Common myeloid progenitor, CD34-positive (primary cell): ENCODE measurements around the gene PLK3. TPM values are rescaled to one million over a fixed set of nuclear protein-coding genes. Genes with fewer than 3 reads are reported as not detected.
A peak's percentile ranks its signal among the peaks of the same experiment; 100 is the strongest.
"Not testable (repeated sequence)": the region's sequence is repeated elsewhere in the genome, so short reads cannot be mapped to it uniquely, and the experiment has no call there.

Experiments
- CTCF ChIA-PET: fragments of 350-600 bp; sonication (Branson Sonifier 250); formaldehyde crosslinking; loops from one replicate; lab custom pipeline; 2021; ENCODE audit warnings: antibody characterized with exemption; lab: Charles Lee
- POLR2A ChIA-PET: fragments of 350-600 bp; sonication (Branson Sonifier 250); formaldehyde crosslinking; loops from one replicate; lab custom pipeline; 2021; ENCODE audit warnings: antibody characterized with exemption; lab: Charles Lee
- DNase-seq, 3 donors: peaks; one replicate each; pipeline versions ENCODE4 v3.0.0 to v3.0.0-alpha.2; 2013
- H3K27ac ChIP-seq, 2 experiments: 1 replicate in 1 of 2; 2 replicates in 1 of 2; pipeline ENCODE4 v1.7.0; 2013; ENCODE audit warnings: inconsistent platforms in 2 of 2, low read length in 2 of 2, mild to moderate bottlenecking in 2 of 2, low read depth in 1 of 2, moderate library complexity in 1 of 2; ENCODE audit not compliant: severe bottlenecking in 2 of 2, insufficient read depth in 1 of 2, poor library complexity in 1 of 2
- H3K27me3 ChIP-seq, 5 experiments: replicated peaks in 2 of 5; 1 replicate in 3 of 5; 2 replicates in 2 of 5; pipeline versions ENCODE4 v1.6.1 to v1.7.0; 2013; ENCODE audit warnings: low read length in 4 of 5, mild to moderate bottlenecking in 2 of 5, moderate library complexity in 2 of 5, inconsistent platforms in 1 of 5; ENCODE audit not compliant: insufficient read depth in 5 of 5, control insufficient read depth in 4 of 5
- H3K36me3 ChIP-seq, 4 experiments: 1 replicate in 2 of 4; 2 replicates in 2 of 4; pipeline versions ENCODE4 v1.6.1 to v1.7.0; 2013; ENCODE audit warnings: low read length in 3 of 4, control low read depth in 1 of 4, mild to moderate bottlenecking in 1 of 4; ENCODE audit not compliant: control insufficient read depth in 4 of 4, insufficient read depth in 4 of 4
- H3K4me1 ChIP-seq, 4 experiments: 1 replicate in 3 of 4; 2 replicates in 1 of 4; pipeline versions ENCODE4 v1.6.1 to v1.7.1; 2013; ENCODE audit warnings: low read length in 3 of 4, mild to moderate bottlenecking in 3 of 4, control low read depth in 1 of 4, inconsistent platforms in 1 of 4, moderate library complexity in 1 of 4; ENCODE audit not compliant: control insufficient read depth in 4 of 4, insufficient read depth in 4 of 4; ENCODE audit errors: control extremely low read depth in 1 of 4
- H3K4me3 ChIP-seq, 7 experiments: 1 replicate in 4 of 7; 2 replicates in 3 of 7; pipeline versions ENCODE4 v1.5.1 to v1.7.0; 2013; ENCODE audit warnings: mild to moderate bottlenecking in 7 of 7, low read length in 6 of 7, moderate library complexity in 6 of 7, inconsistent platforms in 2 of 7, low read depth in 2 of 7, control low read depth in 1 of 7; ENCODE audit not compliant: insufficient read depth in 4 of 7, control insufficient read depth in 1 of 7; ENCODE audit errors: extremely low read depth in 1 of 7
- H3K9me3 ChIP-seq, 5 experiments: 1 replicate in 4 of 5; 2 replicates in 1 of 5; pipeline versions ENCODE4 v1.6.1 to v1.7.1; 2013; ENCODE audit warnings: low read length in 4 of 5, mild to moderate bottlenecking in 2 of 5, inconsistent platforms in 1 of 5, low read depth in 1 of 5, moderate library complexity in 1 of 5; ENCODE audit not compliant: control insufficient read depth in 4 of 5, insufficient read depth in 2 of 5; ENCODE audit errors: control extremely low read depth in 1 of 5
- WGBS: methylation state at CpG from one replicate; pipeline ENCODE4 v1.1.5; 2013; ENCODE audit not compliant: insufficient coverage; 5-methylcytosine and 5-hydroxymethylcytosine counted together
- polyA plus RNA-seq: library from polyadenylated mRNA; unstranded; fragments of 120-200 nt; gene quantifications from one replicate; pipeline ENCODE4 v1.2.1, GENCODE V29; 2013

PLK3 gene
- 35.1 TPM for polyA plus RNA-seq

- Histone ChIP-seq H3K27ac (peak within 1 kb of the TSS in 1 of 2 experiments; percentile 71), H3K9me3 (no peaks in the 10 kb centered on the region), H3K27me3 (no peaks in the 10 kb centered on the region), H3K4me1 (peaks cover 0 to 32% (median 24%) of the 10 kb centered on the region in 4 experiments), H3K36me3 (peaks cover 6 to 29% (median 23%) of the 10 kb centered on the region in 4 experiments), H3K4me3 (peak within 1 kb of the TSS; percentile 58 to 86 (median 78))
- ChIA-PET POLR2A (interaction anchor here (0.6 to 3.1 kb wide), 14 partner anchors 9 to 78 kb away, joined by 3 to 59 read pairs (median 6); partner anchors contain the start of genes BTBD19, RNU5D-1 and RPS8), CTCF (interaction anchor here (0.7 to 5.5 kb wide), 13 partner anchors 9 to 514 kb away, joined by 3 to 32 read pairs (median 5); partner anchors contain the start of genes BEST4, BTBD19 and PTCH2)
- WGBS: 0% methylated on average over 79 of the region's 79 CpGs
- DNase-seq: peak; percentile 97 to 99 (median 99)
Measured at GRCh38 chr1:44799770-44800584, at the start of gene PLK3. Gene PLK3, plus strand, starts transcription at chr1:44800377. Its CDS starts 87 bp downstream, at chr1:44800464.

GRCh38 chr1:44757420-44757819 is 42.8 kb upstream of the PLK3 start:
- Histone ChIP-seq H3K36me3 (peaks cover 19 to 87% (median 57%) of the 10 kb centered on the region in 4 experiments), H3K4me3 (no peak overlapping the region), H3K27ac (no peak overlapping the region), H3K4me1 (peaks cover 0 to 3% (median 0%) of the 10 kb centered on the region in 4 experiments), H3K9me3 (no peaks in the 10 kb centered on the region), H3K27me3 (no peaks in the 10 kb centered on the region)
- DNase-seq: no peak
- CTCF ChIA-PET: no interaction called here
- WGBS: 75% methylated on average over 1 of the region's 2 CpGs
- POLR2A ChIA-PET: no interaction called here

- DNase-seq: no peak
- H3K27me3 ChIP-seq: no peaks in the 10 kb centered on the region
- ChIA-PET CTCF (interaction anchor here (1.1 to 1.8 kb wide), 2 partner anchors 12 to 34 kb away, joined by 3 to 4 read pairs; no protein-coding TSS in a partner anchor), POLR2A (interaction anchor here (0.6 to 1.7 kb wide), 2 partner anchors 16 to 568 kb away, joined by 3 to 6 read pairs; partner anchors contain the start of gene RPS8)
- WGBS: 95% methylated on average over 11 of the region's 11 CpGs
- no peak overlapping the region for H3K4me3 ChIP-seq
- no peaks in the 10 kb centered on the region for H3K9me3 ChIP-seq
- no peak overlapping the region for H3K27ac ChIP-seq
- peaks cover 17 to 84% (median 63%) of the 10 kb centered on the region in 4 experiments for H3K36me3 ChIP-seq
- no peaks in the 10 kb centered on the region for H3K4me1 ChIP-seq
Measured at GRCh38 chr1:44759077-44759476, 41.1 kb upstream of the PLK3 start.

GRCh38 chr1:44760876-44761275 is 39.3 kb upstream of the PLK3 start:
- H3K4me3 ChIP-seq: no peak overlapping the region
- no peak overlapping the region for H3K27ac ChIP-seq
- DNase-seq: no peak
- H3K36me3 ChIP-seq: peaks cover 12 to 69% (median 51%) of the 10 kb centered on the region in 4 experiments
- no peaks in the 10 kb centered on the region for H3K27me3 ChIP-seq
- H3K9me3 ChIP-seq: no peaks in the 10 kb centered on the region
- POLR2A ChIA-PET: interaction anchor here (0.5 to 1.7 kb wide), 2 partner anchors 15 to 34 kb away, joined by 3 to 6 read pairs; partner anchors contain the start of gene RPS8
- CTCF ChIA-PET: interaction anchor here (0.5 kb wide), 1 partner anchor 16 kb away, joined by 3 read pairs; no protein-coding TSS in a partner anchor
- no peaks in the 10 kb centered on the region for H3K4me1 ChIP-seq
- 100% methylated on average over 2 of the region's 3 CpGs for WGBS

GRCh38 chr1:44766421-44766820 is 33.8 kb upstream of the PLK3 start:
- ChIA-PET CTCF (interaction anchor here (0.7 to 1.9 kb wide), 6 partner anchors 12 to 53 kb away, joined by 3 to 6 read pairs (median 3); partner anchors contain the start of gene RNU5D-1), POLR2A (interaction anchor here (0.6 kb wide), 1 partner anchor 86 kb away, joined by 3 read pairs; no protein-coding TSS in a partner anchor)
- H3K4me3 ChIP-seq, H3K9me3 ChIP-seq, DNase-seq, H3K4me1 ChIP-seq, H3K27me3 ChIP-seq, H3K27ac ChIP-seq: not testable (repeated sequence)
- H3K36me3 ChIP-seq: peaks cover 8 to 47% (median 28%) of the 10 kb centered on the region in 4 experiments
- WGBS: 99% methylated on average over 6 of the region's 6 CpGs

- under 1% methylated on average over 57 of the region's 65 CpGs for WGBS
- Histone ChIP-seq H3K36me3 (peaks cover 0 to 39% (median 26%) of the 10 kb centered on the region in 4 experiments), H3K27ac (peak within 1 kb of the TSS; percentile 90 to 96), H3K4me1 (peaks cover 0 to 34% (median 29%) of the 10 kb centered on the region in 4 experiments), H3K4me3 (peak within 1 kb of the TSS; percentile 68 to 93 (median 86)), H3K27me3 (no peaks in the 10 kb centered on the region), H3K9me3 (no peaks in the 10 kb centered on the region)
- DNase-seq: peak; percentile 94 to 96 (median 95)
- POLR2A ChIA-PET: interaction anchor here (0.6 to 2.5 kb wide), 11 partner anchors 10 to 792 kb away, joined by 3 to 23 read pairs (median 6); partner anchors contain the start of genes PLK3 and RNU5D-1
- CTCF ChIA-PET: interaction anchor here (1.1 to 1.8 kb wide), 7 partner anchors 10 to 718 kb away, joined by 3 to 6 read pairs (median 4); partner anchors contain the start of gene RNU5D-1
Measured at GRCh38 chr1:44775078-44775929, 24.9 kb upstream of the PLK3 start, which contains the start of gene RPS8. Gene RPS8, plus strand, starts transcription at chr1:44775540. Its CDS starts 57 bp downstream, at chr1:44775597.
